HCT116 (cell line): Measurements from ENCODE around the gene PYGO2. TPM values are rescaled to one million over a fixed set of nuclear protein-coding genes. Genes with fewer than 3 reads are reported as not detected.

Experiments used
- ATAC-seq: fragments of 200-7000 bp; cut with Tn5 transposase; 2 replicates; pipeline ENCODE4 v1.9.1; 2020; ENCODE audit warnings: mild to moderate bottlenecking, moderate library complexity
- BruUV-seq: library from RNA; stranded (reverse); fragments of 400-500 nt; replicated peaks from 2 replicates; lab custom pipeline; 2021; lab: Mats Ljungman, UMichigan
- CTCF ChIA-PET: fragments of 300-600 bp; sonication (Branson Sonifier 250); formaldehyde crosslinking; loops from one replicate; lab custom pipeline; 2021; ENCODE audit warnings: antibody characterized with exemption; lab: Charles Lee
- POLR2A ChIA-PET: fragments of 300-600, 350-600 bp; sonication (Branson Sonifier 250); formaldehyde crosslinking; loops from one replicate; lab custom pipeline; 2021; ENCODE audit warnings: antibody characterized with exemption; lab: Charles Lee
- RAD21 ChIA-PET, 2 experiments: fragments of 300-600 bp; sonication (Branson Sonifier 250); formaldehyde crosslinking; loops; one replicate each; lab custom pipeline; 2023; ENCODE audit warnings: low total read pairs in 2 of 2; ENCODE audit not compliant: uncharacterized antibody in 2 of 2, unreplicated experiment in 2 of 2, low non-redundant PET in 1 of 2; lab: Charles Lee
- DNase-seq: peaks from one replicate; pipeline ENCODE4 v3.0.0-alpha.2; 2010; ENCODE audit warnings: low read depth, low spot score
- H2AFZ ChIP-seq: fragments of 200-600 bp; shearing (Covaris generic), sonication (generic); 2 replicates; pipeline ENCODE4 v1.6.1; 2017; ENCODE audit warnings: low read depth, mixed run types, mixed read lengths, antibody characterized with exemption, low read length; ENCODE audit not compliant: poor library complexity, severe bottlenecking
- H3K27ac ChIP-seq: 2 replicates; pipeline ENCODE4 v1.5.1; 2012; ENCODE audit warnings: low read depth, low read length
- H3K27me3 ChIP-seq: fragments of 200-600 bp; sonication (generic); 2 replicates; pipeline ENCODE4 v1.6.1; 2016; ENCODE audit warnings: mixed run types, low read length, mixed read lengths; ENCODE audit not compliant: insufficient read depth
- H3K36me3 ChIP-seq, 2 experiments: fragments of 200-500 bp in 1 of 2; fragments of 200-600 bp in 1 of 2; sonication (Bioruptor generic) in 1 of 2; sonication (generic) in 1 of 2; 2 replicates each; pipeline versions ENCODE4 v1.5.1 to v1.6.1; 2014 to 2016; ENCODE audit warnings: low read length in 2 of 2, inconsistent platforms in 1 of 2, mixed read lengths in 1 of 2, mixed run types in 1 of 2; ENCODE audit not compliant: insufficient read depth in 2 of 2, control insufficient read depth in 1 of 2
- H3K4me1 ChIP-seq, 2 experiments: fragments of 200-600 bp in 1 of 2; sonication (generic) in 1 of 2; 2 replicates each; pipeline versions ENCODE4 v1.5.1 to v1.6.1; 2012 to 2017; ENCODE audit warnings: low read length in 2 of 2, inconsistent platforms in 1 of 2, mild to moderate bottlenecking in 1 of 2, mixed read lengths in 1 of 2, mixed run types in 1 of 2, moderate library complexity in 1 of 2; ENCODE audit not compliant: insufficient read depth in 2 of 2, control insufficient read depth in 1 of 2
- H3K4me2 ChIP-seq: fragments of 200-600 bp; sonication (generic); 2 replicates; pipeline ENCODE4 v1.6.1; 2017; ENCODE audit warnings: mixed run types, low read length, mixed read lengths
- H3K4me3 ChIP-seq, 2 experiments: fragments of 200-600 bp in 1 of 2; sonication (generic) in 1 of 2; replicated peaks in 1 of 2; 2 replicates each; pipeline ENCODE4 v1.5.1; 2011 to 2016; ENCODE audit warnings: low read length in 2 of 2, control low read depth in 1 of 2, low read depth in 1 of 2, mild to moderate bottlenecking in 1 of 2, mixed read lengths in 1 of 2, mixed run types in 1 of 2
- H3K79me2 ChIP-seq: fragments of 200-600 bp; sonication (generic); 2 replicates; pipeline ENCODE4 v1.6.1; 2017; ENCODE audit warnings: mild to moderate bottlenecking, mixed run types, low read length, moderate library complexity, mixed read lengths; ENCODE audit not compliant: insufficient read depth
- H3K9ac ChIP-seq: fragments of 200-600 bp; sonication (generic); 2 replicates; pipeline ENCODE4 v1.6.1; 2016; ENCODE audit warnings: low read length, mixed read lengths
- H3K9me2 ChIP-seq: fragments of 200-600 bp; sonication (generic), shearing (Covaris generic); 2 replicates; pipeline ENCODE4 v1.6.1; 2017; ENCODE audit warnings: mixed run types, mild to moderate bottlenecking, moderate library complexity; ENCODE audit not compliant: insufficient read depth
- H3K9me3 ChIP-seq, 2 experiments: fragments of 200-500 bp in 1 of 2; fragments of 200-600 bp in 1 of 2; sonication (Bioruptor generic) in 1 of 2; sonication (generic) in 1 of 2; 2 replicates each; pipeline ENCODE4 v1.6.1; 2014 to 2017; ENCODE audit warnings: low read length in 2 of 2, mixed read lengths in 2 of 2, inconsistent platforms in 1 of 2, low read depth in 1 of 2, mild to moderate bottlenecking in 1 of 2, mixed run types in 1 of 2, moderate library complexity in 1 of 2; ENCODE audit not compliant: control insufficient read depth in 1 of 2, insufficient read depth in 1 of 2
- H4K20me1 ChIP-seq: fragments of 200-600 bp; sonication (generic), shearing (Covaris generic); 2 replicates; pipeline ENCODE4 v1.6.1; 2017; ENCODE audit warnings: mixed run types, mild to moderate bottlenecking, moderate library complexity; ENCODE audit not compliant: insufficient read depth
- CBX3 ChIP-seq: IDR thresholded peaks from 2 replicates; pipeline ENCODE4 v1.6.1; 2012; ENCODE audit warnings: low read depth
- CEBPB ChIP-seq: IDR thresholded peaks from 2 replicates; pipeline ENCODE4 v1.6.1; 2012; ENCODE audit warnings: low read depth
- ELF1 ChIP-seq: IDR thresholded peaks from 2 replicates; pipeline ENCODE4 v1.6.1; 2012; ENCODE audit warnings: low read depth, borderline replicate concordance
- EZH2 ChIP-seq: fragments of 200-600 bp; sonication (generic); IDR thresholded peaks from 2 replicates; pipeline ENCODE4 v1.6.1; 2017; ENCODE audit warnings: antibody characterized with exemption, mixed run types
- EZH2phosphoT487 ChIP-seq: fragments of 200-600 bp; IDR thresholded peaks from 2 replicates; pipeline ENCODE4 v1.6.1; 2018; ENCODE audit warnings: antibody characterized with exemption, borderline replicate concordance
- FOSL1 ChIP-seq: IDR thresholded peaks from 2 replicates; pipeline ENCODE4 v1.6.1; 2012; ENCODE audit warnings: low read depth
- JUND ChIP-seq: IDR thresholded peaks from 2 replicates; pipeline ENCODE4 v1.6.1; 2012
- POLR2A ChIP-seq: IDR thresholded peaks from 2 replicates; pipeline ENCODE4 v1.7.0; 2011; ENCODE audit warnings: borderline replicate concordance; ENCODE audit not compliant: insufficient read depth, insufficient read length; ENCODE audit errors: extremely low read depth
- RAD21 ChIP-seq: IDR thresholded peaks from 2 replicates; pipeline ENCODE4 v1.6.1; 2012; ENCODE audit warnings: low read depth, mild to moderate bottlenecking
- SIN3A ChIP-seq: IDR thresholded peaks from 2 replicates; pipeline ENCODE4 v1.6.1; 2012; ENCODE audit warnings: low read depth
- SP1 ChIP-seq: IDR thresholded peaks from 2 replicates; pipeline ENCODE4 v1.6.1; 2012; ENCODE audit warnings: low read depth
- SRF ChIP-seq: IDR thresholded peaks from 2 replicates; pipeline ENCODE4 v1.6.1; 2012; ENCODE audit warnings: low read depth
- TCF7L2 ChIP-seq: IDR thresholded peaks from 2 replicates; pipeline ENCODE4 v1.7.0; 2011; ENCODE audit warnings: borderline replicate concordance, inconsistent platforms; ENCODE audit not compliant: insufficient read depth, insufficient read length; ENCODE audit errors: extremely low read depth
- ZFX ChIP-seq: fragments of 450-650 bp; IDR thresholded peaks from 2 replicates; pipeline ENCODE4 v1.6.1; 2017
- ZNF274 ChIP-seq: fragments of 200-500 bp; sonication (Bioruptor generic); IDR thresholded peaks from 2 replicates; pipeline ENCODE4 v1.6.1; 2014; ENCODE audit warnings: mild to moderate bottlenecking, low read depth, low read length, inconsistent platforms
- intact Hi-C: fragments of 100-400 bp; cut with micrococcal nuclease; formaldehyde crosslinking; loops from 2 replicates; pipeline ENCODE4 v1.10.0; 2022
- total RNA-seq: library from RNA; stranded (reverse); gene quantifications from one replicate; pipeline ENCODE4 v1.2.1, GENCODE V29; 2021; ENCODE audit not compliant: unreplicated experiment
- TF ChIP-seq, protein P1 (sequence below): IDR thresholded peaks from 2 replicates; pipeline ENCODE4 v1.6.1; 2012
- TF ChIP-seq, protein P2 (sequence below), 3 experiments: fragments of 200-600 bp in 1 of 3; sonication (generic) in 1 of 3; IDR thresholded peaks in 2 of 3; conservative IDR thresholded peaks in 1 of 3; 2 replicates each; pipeline ENCODE4 v1.5.1; 2012 to 2017; ENCODE audit warnings: low read depth in 2 of 3, low read length in 2 of 3, antibody characterized with exemption in 1 of 3, borderline replicate concordance in 1 of 3, control low read depth in 1 of 3, mild to moderate bottlenecking in 1 of 3, mixed read lengths in 1 of 3, mixed run types in 1 of 3, moderate library complexity in 1 of 3; ENCODE audit not compliant: insufficient read depth in 1 of 3
- TF ChIP-seq, protein P3 (sequence below): IDR thresholded peaks from 2 replicates; pipeline ENCODE4 v1.6.1; 2012; ENCODE audit warnings: low read depth

The PYGO2 gene
- total RNA-seq, 1 experiment from 2014 or later, result 37.2 TPM

GRCh38 chr1:154910851-154911250 is 50.7 kb downstream of the PYGO2 start:
- CTCF ChIA-PET, result no interaction called here

DNA sequence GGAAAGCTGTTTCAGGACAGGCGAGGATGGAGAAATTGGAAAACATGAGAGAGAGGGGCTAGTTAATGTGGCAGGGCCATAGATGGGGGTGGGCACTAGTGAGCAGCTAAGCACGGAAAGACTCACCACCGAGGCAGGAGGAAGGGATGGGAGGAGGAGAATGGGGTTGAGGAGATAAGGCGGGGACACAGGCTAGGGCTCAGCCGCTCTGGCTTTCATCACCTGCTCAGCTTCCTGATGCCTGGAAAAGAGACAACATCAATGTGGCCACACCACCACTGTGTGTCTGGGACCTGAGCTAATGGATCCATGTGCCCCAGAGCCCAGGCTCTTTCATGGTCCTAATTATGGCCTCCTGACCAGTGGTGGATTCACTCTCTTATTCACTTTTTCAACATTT is 52.6 kb downstream of the PYGO2 start:
- DNase-seq (no peak), ATAC-seq (no peak)
- H3K9ac ChIP-seq, result no peak overlapping the region
- no peaks in the 10 kb centered on the region for H4K20me1 ChIP-seq
- H3K9me3 ChIP-seq, result peaks cover 0 to 17% of the 10 kb centered on the region in 2 experiments; a peak in 1 of 4 replicates
- no peaks in the 10 kb centered on the region for H3K9me2 ChIP-seq
- H3K4me2 ChIP-seq, result no peak overlapping the region
- no peaks in the 10 kb centered on the region for H3K4me1 ChIP-seq
- intact Hi-C loops, result no loop called here
- H3K4me3 ChIP-seq, result no peak overlapping the region
- H3K27ac ChIP-seq, result no peak overlapping the region
- POLR2A ChIA-PET, result no interaction called here
- H3K79me2 ChIP-seq, result no peaks in the 10 kb centered on the region
- BruUV-seq, result no TSS peak
- CTCF ChIA-PET, result no interaction called here
- no peak overlapping the region for H2AFZ ChIP-seq
- H3K36me3 ChIP-seq, result no peaks in the 10 kb centered on the region
- no peaks in the 10 kb centered on the region for H3K27me3 ChIP-seq
- RAD21 ChIA-PET, result no interaction called here
- TF ChIP-seq RAD21 (no peak), EZH2 (no peak), CEBPB (no peak), CBX3 (no peak), SIN3A (no peak), TCF7L2 (no peak), ELF1 (no peak), ZFX (no peak), JUND (no peak), POLR2A (no peak), SP1 (no peak)
- TF ChIP-seq, protein P1, sequence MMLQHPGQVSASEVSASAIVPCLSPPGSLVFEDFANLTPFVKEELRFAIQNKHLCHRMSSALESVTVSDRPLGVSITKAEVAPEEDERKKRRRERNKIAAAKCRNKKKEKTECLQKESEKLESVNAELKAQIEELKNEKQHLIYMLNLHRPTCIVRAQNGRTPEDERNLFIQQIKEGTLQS, result no peak
- TF ChIP-seq, protein P2, sequence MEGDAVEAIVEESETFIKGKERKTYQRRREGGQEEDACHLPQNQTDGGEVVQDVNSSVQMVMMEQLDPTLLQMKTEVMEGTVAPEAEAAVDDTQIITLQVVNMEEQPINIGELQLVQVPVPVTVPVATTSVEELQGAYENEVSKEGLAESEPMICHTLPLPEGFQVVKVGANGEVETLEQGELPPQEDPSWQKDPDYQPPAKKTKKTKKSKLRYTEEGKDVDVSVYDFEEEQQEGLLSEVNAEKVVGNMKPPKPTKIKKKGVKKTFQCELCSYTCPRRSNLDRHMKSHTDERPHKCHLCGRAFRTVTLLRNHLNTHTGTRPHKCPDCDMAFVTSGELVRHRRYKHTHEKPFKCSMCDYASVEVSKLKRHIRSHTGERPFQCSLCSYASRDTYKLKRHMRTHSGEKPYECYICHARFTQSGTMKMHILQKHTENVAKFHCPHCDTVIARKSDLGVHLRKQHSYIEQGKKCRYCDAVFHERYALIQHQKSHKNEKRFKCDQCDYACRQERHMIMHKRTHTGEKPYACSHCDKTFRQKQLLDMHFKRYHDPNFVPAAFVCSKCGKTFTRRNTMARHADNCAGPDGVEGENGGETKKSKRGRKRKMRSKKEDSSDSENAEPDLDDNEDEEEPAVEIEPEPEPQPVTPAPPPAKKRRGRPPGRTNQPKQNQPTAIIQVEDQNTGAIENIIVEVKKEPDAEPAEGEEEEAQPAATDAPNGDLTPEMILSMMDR (IDR thresholded peaks at IDR 0.05 in 2 of 3, conservative IDR thresholded peaks at IDR 0.05 in 1 of 3; ENCODE audit: borderline replicate concordance in 1 of 3, insufficient read depth in 1 of 3, low read depth in 2 of 3, low read length in 2 of 3), result no peak
- TF ChIP-seq, protein P3, sequence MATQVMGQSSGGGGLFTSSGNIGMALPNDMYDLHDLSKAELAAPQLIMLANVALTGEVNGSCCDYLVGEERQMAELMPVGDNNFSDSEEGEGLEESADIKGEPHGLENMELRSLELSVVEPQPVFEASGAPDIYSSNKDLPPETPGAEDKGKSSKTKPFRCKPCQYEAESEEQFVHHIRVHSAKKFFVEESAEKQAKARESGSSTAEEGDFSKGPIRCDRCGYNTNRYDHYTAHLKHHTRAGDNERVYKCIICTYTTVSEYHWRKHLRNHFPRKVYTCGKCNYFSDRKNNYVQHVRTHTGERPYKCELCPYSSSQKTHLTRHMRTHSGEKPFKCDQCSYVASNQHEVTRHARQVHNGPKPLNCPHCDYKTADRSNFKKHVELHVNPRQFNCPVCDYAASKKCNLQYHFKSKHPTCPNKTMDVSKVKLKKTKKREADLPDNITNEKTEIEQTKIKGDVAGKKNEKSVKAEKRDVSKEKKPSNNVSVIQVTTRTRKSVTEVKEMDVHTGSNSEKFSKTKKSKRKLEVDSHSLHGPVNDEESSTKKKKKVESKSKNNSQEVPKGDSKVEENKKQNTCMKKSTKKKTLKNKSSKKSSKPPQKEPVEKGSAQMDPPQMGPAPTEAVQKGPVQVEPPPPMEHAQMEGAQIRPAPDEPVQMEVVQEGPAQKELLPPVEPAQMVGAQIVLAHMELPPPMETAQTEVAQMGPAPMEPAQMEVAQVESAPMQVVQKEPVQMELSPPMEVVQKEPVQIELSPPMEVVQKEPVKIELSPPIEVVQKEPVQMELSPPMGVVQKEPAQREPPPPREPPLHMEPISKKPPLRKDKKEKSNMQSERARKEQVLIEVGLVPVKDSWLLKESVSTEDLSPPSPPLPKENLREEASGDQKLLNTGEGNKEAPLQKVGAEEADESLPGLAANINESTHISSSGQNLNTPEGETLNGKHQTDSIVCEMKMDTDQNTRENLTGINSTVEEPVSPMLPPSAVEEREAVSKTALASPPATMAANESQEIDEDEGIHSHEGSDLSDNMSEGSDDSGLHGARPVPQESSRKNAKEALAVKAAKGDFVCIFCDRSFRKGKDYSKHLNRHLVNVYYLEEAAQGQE, result no peak

More at GRCh38 chr1:154910851-154911250, 50.7 kb downstream of the PYGO2 start:
- Histone ChIP-seq H2AFZ (no peak overlapping the region), H3K9ac (no peak overlapping the region), H3K9me2 (no peaks in the 10 kb centered on the region), H3K79me2 (no peaks in the 10 kb centered on the region), H3K36me3 (no peaks in the 10 kb centered on the region), H3K4me1 (no peaks in the 10 kb centered on the region), H3K27ac (no peak overlapping the region), H3K9me3 (peaks cover 0 to 17% of the 10 kb centered on the region in 2 experiments; a peak in 1 of 4 replicates), H3K27me3 (no peaks in the 10 kb centered on the region), H3K4me2 (no peak overlapping the region), H3K4me3 (no peak overlapping the region), H4K20me1 (no peaks in the 10 kb centered on the region)
- DNase-seq (no peak), ATAC-seq (no peak)
- ChIA-PET POLR2A (no interaction called here), RAD21 (no interaction called here)
- intact Hi-C loops, result no loop called here
- TF ChIP-seq, protein P1, result no peak
- TF ChIP-seq SIN3A, result no peak
- TF ChIP-seq ELF1, result no peak
- TF ChIP-seq ZFX, result no peak
- TF ChIP-seq SRF, result no peak
- TF ChIP-seq ZNF274, result no peak
- TF ChIP-seq FOSL1, result no peak
- TF ChIP-seq EZH2phosphoT487, result no peak
- no TSS peak for BruUV-seq
